DND-41 (cell line): Measurements from ENCODE around the gene BBS9.

Experiments
- ATAC-seq: fragments of 200-7000 bp; cut with Tn5 transposase; 3 replicates; pipeline ENCODE4 v1.9.1; 2021; ENCODE audit warnings: low read depth; ENCODE audit not compliant: insufficient read depth
- DNase-seq: peaks from one replicate; pipeline ENCODE4 v3.0.0-alpha.2; 2020
- H2AFZ ChIP-seq: 2 replicates; pipeline ENCODE4 v1.6.0; 2012; ENCODE audit warnings: low read depth, low read length
- H3K27ac ChIP-seq: 2 replicates; pipeline ENCODE4 v1.5.1; 2012; ENCODE audit warnings: low read length, inconsistent platforms
- H3K27me3 ChIP-seq: fragments of 200-600 bp; sonication (generic); 2 replicates; pipeline ENCODE4 v1.6.0; 2012; ENCODE audit warnings: low read length, mild to moderate bottlenecking, inconsistent platforms; ENCODE audit not compliant: insufficient read depth, poor library complexity
- H3K36me3 ChIP-seq: 2 replicates; pipeline ENCODE4 v1.5.1; 2012; ENCODE audit warnings: low read length, inconsistent platforms; ENCODE audit not compliant: insufficient read depth
- H3K4me1 ChIP-seq: 2 replicates; pipeline ENCODE4 v1.5.1; 2012; ENCODE audit warnings: mild to moderate bottlenecking, low read length; ENCODE audit not compliant: insufficient read depth
- H3K4me2 ChIP-seq: 2 replicates; pipeline ENCODE4 v1.6.0; 2012; ENCODE audit warnings: mild to moderate bottlenecking, moderate library complexity, low read length, inconsistent platforms; ENCODE audit not compliant: insufficient read depth
- H3K4me3 ChIP-seq, 2 experiments: fragments of 200-600 bp in 1 of 2; shearing (Covaris generic) in 1 of 2; 2 replicates each; pipeline ENCODE4 v1.5.1; 2012 to 2016; ENCODE audit warnings: inconsistent platforms in 2 of 2, low read length in 2 of 2, mild to moderate bottlenecking in 2 of 2, low read depth in 1 of 2, moderate library complexity in 1 of 2
- H3K79me2 ChIP-seq: 2 replicates; pipeline ENCODE4 v1.6.0; 2012; ENCODE audit warnings: low read length, inconsistent platforms; ENCODE audit not compliant: insufficient read depth
- H3K9ac ChIP-seq: 2 replicates; pipeline ENCODE4 v1.6.0; 2012; ENCODE audit warnings: low read depth, mild to moderate bottlenecking, inconsistent platforms, low read length, moderate library complexity
- H3K9me3 ChIP-seq: 2 replicates; pipeline ENCODE4 v1.5.1; 2012; ENCODE audit warnings: low read length, moderate library complexity, mild to moderate bottlenecking, inconsistent platforms; ENCODE audit not compliant: insufficient read depth, severe bottlenecking
- H4K20me1 ChIP-seq: 2 replicates; pipeline ENCODE4 v1.6.0; 2012; ENCODE audit warnings: low read length; ENCODE audit not compliant: insufficient read depth
- CTCF ChIP-seq: IDR thresholded peaks from 2 replicates; pipeline ENCODE4 v1.5.1; 2012; ENCODE audit warnings: borderline replicate concordance, low read length, moderate library complexity, mild to moderate bottlenecking; ENCODE audit not compliant: poor library complexity, severe bottlenecking; ENCODE audit errors: extremely low read depth
- EZH2 ChIP-seq: IDR thresholded peaks from 3 replicates; pipeline ENCODE4 v1.6.1; 2012; ENCODE audit warnings: borderline replicate concordance, low read depth, mild to moderate bottlenecking, moderate library complexity, low read length, inconsistent platforms; ENCODE audit not compliant: severe bottlenecking

Gene BBS9

GRCh38 chr7:33155811-33156210 is 26.4 kb downstream of the BBS9 start:
- no peak for TF ChIP-seq EZH2
- TF ChIP-seq CTCF = no peak
- ATAC-seq (no peak), DNase-seq (no peak)
- Histone ChIP-seq H3K4me1 (no peaks in the 10 kb centered on the region), H3K79me2 (no peaks in the 10 kb centered on the region), H3K27ac (no peak overlapping the region), H3K4me3 (no peak overlapping the region), H3K9ac (no peak overlapping the region), H4K20me1 (no peaks in the 10 kb centered on the region), H2AFZ (no peak overlapping the region), H3K4me2 (no peak overlapping the region), H3K36me3 (no peaks in the 10 kb centered on the region), H3K9me3 (no peaks in the 10 kb centered on the region), H3K27me3 (no peaks in the 10 kb centered on the region)

GRCh38 chr7:33156441-33156840 is 27.1 kb downstream of the BBS9 start:
- no peaks in the 10 kb centered on the region for H3K79me2 ChIP-seq
- H3K36me3 ChIP-seq = no peaks in the 10 kb centered on the region
- DNase-seq = no peak
- H4K20me1 ChIP-seq = no peaks in the 10 kb centered on the region
- no peak for TF ChIP-seq EZH2
- no peak for TF ChIP-seq CTCF
- no peak overlapping the region for H3K4me3 ChIP-seq
- no peaks in the 10 kb centered on the region for H3K27me3 ChIP-seq
- no peak for ATAC-seq
- no peak overlapping the region for H3K4me2 ChIP-seq
- no peak overlapping the region for H2AFZ ChIP-seq
- H3K27ac ChIP-seq = no peak overlapping the region
- H3K4me1 ChIP-seq = no peaks in the 10 kb centered on the region
- no peak overlapping the region for H3K9ac ChIP-seq
- H3K9me3 ChIP-seq = no peaks in the 10 kb centered on the region

- TF ChIP-seq EZH2 (no peak), CTCF (no peak)
- Histone ChIP-seq H3K9ac (no peak overlapping the region), H3K27ac (no peak overlapping the region)
These were observed 27.9 kb downstream of the BBS9 start for GRCh38 chr7:33157311-33157710.

GRCh38 chr7:33157781-33158180 is 28.4 kb downstream of the BBS9 start:
- no peak for ATAC-seq
- no peaks in the 10 kb centered on the region for H3K9me3 ChIP-seq
- H3K4me1 ChIP-seq = no peaks in the 10 kb centered on the region
- no peak overlapping the region for H3K9ac ChIP-seq
- H2AFZ ChIP-seq = no peak overlapping the region
- H3K27me3 ChIP-seq = no peaks in the 10 kb centered on the region
- DNase-seq = no peak
- H4K20me1 ChIP-seq = no peaks in the 10 kb centered on the region
- H3K36me3 ChIP-seq = no peaks in the 10 kb centered on the region
- TF ChIP-seq EZH2 = no peak
- no peak for TF ChIP-seq CTCF
- no peaks in the 10 kb centered on the region for H3K79me2 ChIP-seq
- no peak overlapping the region for H3K4me2 ChIP-seq
- H3K4me3 ChIP-seq = no peak overlapping the region
- H3K27ac ChIP-seq = no peak overlapping the region

More at GRCh38 chr7:33157311-33157710, 27.9 kb downstream of the BBS9 start:
- no peaks in the 10 kb centered on the region for H3K36me3 ChIP-seq
- H3K4me3 ChIP-seq = no peak overlapping the region
- no peak for DNase-seq
- no peak overlapping the region for H3K4me2 ChIP-seq
- H3K4me1 ChIP-seq = no peaks in the 10 kb centered on the region
- H3K79me2 ChIP-seq = no peaks in the 10 kb centered on the region
- no peaks in the 10 kb centered on the region for H3K27me3 ChIP-seq
- no peaks in the 10 kb centered on the region for H3K9me3 ChIP-seq
- H2AFZ ChIP-seq = no peak overlapping the region
- no peak for ATAC-seq
- H4K20me1 ChIP-seq = no peaks in the 10 kb centered on the region
